GM18909 (cell line): ENCODE data around the gene XYLT1.
"Not testable (repeated sequence)": the region's sequence is repeated elsewhere in the genome, so short reads cannot be mapped to it uniquely, and the experiment has no call there.

ENCODE experiments used
- ATAC-seq: cut with Tn5 transposase; IDR thresholded peaks from one replicate; pipeline ENCODE4 v1.9.1; 2021; ENCODE audit warnings: mild to moderate bottlenecking; ENCODE audit not compliant: unreplicated experiment, poor library complexity

The XYLT1 gene

GRCh38 chr16:17321824-17322223 lies 148.9 kb downstream of the XYLT1 start:
- ATAC-seq = no peak

GRCh38 chr16:17320009-17320408 lies 150.8 kb downstream of the XYLT1 start:
- ATAC-seq = no peak

GRCh38 chr16:17318238-17318637 lies 152.5 kb downstream of the XYLT1 start:
- ATAC-seq = no peak

- no peak for ATAC-seq
Observed at GRCh38 chr16:17316005-17316404, 154.8 kb downstream of the XYLT1 start.

- no peak for ATAC-seq
Observed at GRCh38 chr16:17313793-17314547, 156.8 kb downstream of the XYLT1 start.

- ATAC-seq = no peak
Observed at GRCh38 chr16:17313085-17313611, 157.6 kb downstream of the XYLT1 start.

GRCh38 chr16:17312094-17312710 lies 158.6 kb downstream of the XYLT1 start:
- ATAC-seq = no peak

GRCh38 chr16:17311333-17312093 lies 159.2 kb downstream of the XYLT1 start:
- no peak for ATAC-seq

- no peak for ATAC-seq
Observed at GRCh38 chr16:17309510-17309909, 161.2 kb downstream of the XYLT1 start.

GRCh38 chr16:17308186-17308585 lies 162.6 kb downstream of the XYLT1 start:
- ATAC-seq = no peak

GRCh38 chr16:17307504-17307903 lies 163.3 kb downstream of the XYLT1 start:
- no peak for ATAC-seq

- ATAC-seq = no peak
Observed at GRCh38 chr16:17306745-17307144, 164.0 kb downstream of the XYLT1 start.

- ATAC-seq = not testable (repeated sequence)
Observed at GRCh38 chr16:17306211-17306610, 164.5 kb downstream of the XYLT1 start.

- ATAC-seq = no peak
Observed at GRCh38 chr16:17305694-17306093, 165.1 kb downstream of the XYLT1 start.

- no peak for ATAC-seq
Observed at GRCh38 chr16:17304491-17305119, 166.2 kb downstream of the XYLT1 start.

GRCh38 chr16:17304106-17304490 lies 166.7 kb downstream of the XYLT1 start:
- ATAC-seq = no peak

GRCh38 chr16:17303101-17303500 lies 167.7 kb downstream of the XYLT1 start:
- ATAC-seq = no peak

GRCh38 chr16:17302620-17303019 lies 168.1 kb downstream of the XYLT1 start:
- no peak for ATAC-seq

GRCh38 chr16:17302214-17302613 lies 168.5 kb downstream of the XYLT1 start:
- ATAC-seq = peak; percentile 19

GRCh38 chr16:17301593-17302135 lies 169.1 kb downstream of the XYLT1 start:
- ATAC-seq = peak; percentile 89
